ENCODE data around the gene SP1. TPM values are rescaled to one million over a fixed set of nuclear protein-coding genes. Genes with fewer than 3 reads are reported as not detected.

Gene SP1
- total and polyA plus RNA-seq, 2 of the 4 experiments (the other 2 are of a cell fraction): 19.7 to 53.6 TPM

- TF ChIP-seq, protein P1, sequence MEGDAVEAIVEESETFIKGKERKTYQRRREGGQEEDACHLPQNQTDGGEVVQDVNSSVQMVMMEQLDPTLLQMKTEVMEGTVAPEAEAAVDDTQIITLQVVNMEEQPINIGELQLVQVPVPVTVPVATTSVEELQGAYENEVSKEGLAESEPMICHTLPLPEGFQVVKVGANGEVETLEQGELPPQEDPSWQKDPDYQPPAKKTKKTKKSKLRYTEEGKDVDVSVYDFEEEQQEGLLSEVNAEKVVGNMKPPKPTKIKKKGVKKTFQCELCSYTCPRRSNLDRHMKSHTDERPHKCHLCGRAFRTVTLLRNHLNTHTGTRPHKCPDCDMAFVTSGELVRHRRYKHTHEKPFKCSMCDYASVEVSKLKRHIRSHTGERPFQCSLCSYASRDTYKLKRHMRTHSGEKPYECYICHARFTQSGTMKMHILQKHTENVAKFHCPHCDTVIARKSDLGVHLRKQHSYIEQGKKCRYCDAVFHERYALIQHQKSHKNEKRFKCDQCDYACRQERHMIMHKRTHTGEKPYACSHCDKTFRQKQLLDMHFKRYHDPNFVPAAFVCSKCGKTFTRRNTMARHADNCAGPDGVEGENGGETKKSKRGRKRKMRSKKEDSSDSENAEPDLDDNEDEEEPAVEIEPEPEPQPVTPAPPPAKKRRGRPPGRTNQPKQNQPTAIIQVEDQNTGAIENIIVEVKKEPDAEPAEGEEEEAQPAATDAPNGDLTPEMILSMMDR (conservative IDR thresholded peaks at IDR 0.05; ENCODE audit: low read depth, low read length): no peak
Measured at GRCh38 chr12:53428741-53429140, 48.8 kb downstream of the SP1 start (continued).

- Histone ChIP-seq H2AK9ac (replicated peaks; ENCODE audit: low read depth, low read length, poor library complexity) (peak overlapping the region; percentile 76), H2AFZ (replicated peaks; ENCODE audit: low read length, poor library complexity) (no peak overlapping the region), H3K9me3 (ENCODE audit: control insufficient read depth, insufficient read depth, low read length) (no peaks in the 10 kb centered on the region), H3K27me3 (ENCODE audit: control insufficient read depth, insufficient read depth, low read length) (peaks cover 2% of the 10 kb centered on the region; the same call in 1 of the 2 replicates), H3K14ac (replicated peaks; ENCODE audit: low read depth, low read length) (no peak overlapping the region), H2BK15ac (ENCODE audit: low read depth, low read length) (no peak overlapping the region), H2BK5ac (ENCODE audit: low read depth, low read length, poor library complexity, severe bottlenecking) (no peak overlapping the region), H4K20me1 (ENCODE audit: insufficient read depth, low read length) (peaks cover 6% of the 10 kb centered on the region), H3K79me1 (ENCODE audit: low read depth in 1 of 2, low read length in 2 of 2) (no peaks in the 10 kb centered on the region), H4K91ac (ENCODE audit: insufficient read depth, low read depth, low read length) (no peak overlapping the region), H3K56ac (ENCODE audit: extremely low read depth, insufficient read depth, low read length) (no peak overlapping the region), H3K9me1 (ENCODE audit: insufficient read depth, low read length) (peaks cover 18% of the 10 kb centered on the region; the same call in 1 of the 2 replicates), H2BK20ac (ENCODE audit: low read depth, low read length) (no peak overlapping the region), H3K18ac (ENCODE audit: low read depth, low read length) (no peak overlapping the region), H3K4ac (ENCODE audit: low read depth, low read length) (no peak overlapping the region), H3K36me3 (ENCODE audit: control insufficient read depth, insufficient read depth, low read length) (no peaks in the 10 kb centered on the region), H4K5ac (ENCODE audit: low read depth, low read length) (no peak overlapping the region), H3K9ac (ENCODE audit: low read depth, low read length) (no peak overlapping the region), H3K4me3 (ENCODE audit: insufficient read depth, low read depth, low read length) (no peak overlapping the region), H3K4me2 (ENCODE audit: low read depth, low read length) (no peak overlapping the region), H4K8ac (ENCODE audit: low read depth in 2 of 2, low read length in 2 of 2) (no peak overlapping the region), H3K4me1 (ENCODE audit: control insufficient read depth, insufficient read depth, low read length) (peaks cover 5% of the 10 kb centered on the region; the same call in 1 of the 2 replicates), H3K27ac (ENCODE audit: insufficient read depth, low read length) (no peak overlapping the region), H2AK5ac (ENCODE audit: low read depth, low read length) (peak overlapping the region; percentile 35), H2BK120ac (ENCODE audit: low read depth, low read length) (no peak overlapping the region), H3K23ac (ENCODE audit: low read depth, low read length) (no peak overlapping the region)
- in situ Hi-C loops (cut with MboI; ENCODE audit: low sequenced_read_pairs) (no loop called here), dilution Hi-C loops (cut with HindIII; ENCODE audit: low sequenced_read_pairs, unreplicated experiment) (no loop called here), intact Hi-C loops (cut with micrococcal nuclease) (no loop called here)
- CTCF ChIA-PET: no interaction called here
- 83% methylated on average over 3 of the region's 5 CpGs; no CpG with 5 or more reads in 1 of the 2 experiments for WGBS, 2 experiments (ENCODE audit: extremely low coverage in 2 of 2, insufficient read length in 1 of 2)
- BruUV-seq (replicated peaks): no TSS peak
- DNase-seq (no peak), ATAC-seq (ENCODE audit: low read depth) (no peak)
- POLR2A ChIA-PET (ENCODE audit: unreplicated experiment): no interaction called here
- TF ChIP-seq NFE2L2 (IDR thresholded peaks at IDR 0.05; ENCODE audit: low read depth, low read length): no peak
- no peak for TF ChIP-seq RAD21 (IDR thresholded peaks at IDR 0.05; ENCODE audit: low read length)
- TF ChIP-seq, protein P2, sequence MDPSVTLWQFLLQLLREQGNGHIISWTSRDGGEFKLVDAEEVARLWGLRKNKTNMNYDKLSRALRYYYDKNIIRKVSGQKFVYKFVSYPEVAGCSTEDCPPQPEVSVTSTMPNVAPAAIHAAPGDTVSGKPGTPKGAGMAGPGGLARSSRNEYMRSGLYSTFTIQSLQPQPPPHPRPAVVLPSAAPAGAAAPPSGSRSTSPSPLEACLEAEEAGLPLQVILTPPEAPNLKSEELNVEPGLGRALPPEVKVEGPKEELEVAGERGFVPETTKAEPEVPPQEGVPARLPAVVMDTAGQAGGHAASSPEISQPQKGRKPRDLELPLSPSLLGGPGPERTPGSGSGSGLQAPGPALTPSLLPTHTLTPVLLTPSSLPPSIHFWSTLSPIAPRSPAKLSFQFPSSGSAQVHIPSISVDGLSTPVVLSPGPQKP (IDR thresholded peaks at IDR 0.05; ENCODE audit: borderline replicate concordance, low read depth, low read length): no peak
- TF ChIP-seq, protein P1 (conservative IDR thresholded peaks at IDR 0.05; ENCODE audit: low read depth, low read length): no peak
- TF ChIP-seq POLR2A (IDR thresholded peaks at IDR 0.05; ENCODE audit: low read depth, low read length): no peak
- no peak for TF ChIP-seq RFX5 (IDR thresholded peaks at IDR 0.05; ENCODE audit: low read depth, low read length)
- TF ChIP-seq USF2 (IDR thresholded peaks at IDR 0.05; ENCODE audit: low read depth, low read length): no peak
- no peak for TF ChIP-seq FOS (IDR thresholded peaks at IDR 0.05; ENCODE audit: low read depth, low read length)
- no peak for TF ChIP-seq MAZ (IDR thresholded peaks at IDR 0.05; ENCODE audit: borderline replicate concordance, low read depth, low read length)
- TF ChIP-seq MXI1 (IDR thresholded peaks at IDR 0.05; ENCODE audit: borderline replicate concordance, low read depth, low read length): no peak
- no peak for TF ChIP-seq SMC3 (IDR thresholded peaks at IDR 0.05; ENCODE audit: low read depth, low read length)
Measured at GRCh38 chr12:53430116-53430515, 50.1 kb downstream of the SP1 start.

Data from IMR-90 (cell line).